ENCODE results near the gene ATP2B2.

DNA sequence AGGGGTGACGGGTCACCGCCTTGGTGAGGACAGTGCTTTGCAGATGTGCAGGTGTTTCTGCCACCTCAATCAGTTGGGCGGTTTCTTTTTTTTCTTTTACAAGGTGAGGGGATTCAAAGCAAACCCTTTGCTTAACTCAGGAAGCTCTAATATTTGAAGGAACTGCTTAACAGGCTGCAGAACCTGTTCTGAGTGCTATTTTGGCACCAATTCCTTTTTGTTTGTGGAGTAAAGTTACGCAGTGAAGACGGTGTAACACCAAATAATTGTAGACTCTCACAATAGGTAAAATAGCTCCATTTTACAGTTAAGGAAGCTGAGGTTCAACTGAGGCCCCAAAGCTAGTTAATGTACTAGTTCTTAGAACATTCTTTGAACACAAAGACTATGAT lies 219.3 kb downstream of the ATP2B2 start:
- TF ChIP-seq, protein P1, sequence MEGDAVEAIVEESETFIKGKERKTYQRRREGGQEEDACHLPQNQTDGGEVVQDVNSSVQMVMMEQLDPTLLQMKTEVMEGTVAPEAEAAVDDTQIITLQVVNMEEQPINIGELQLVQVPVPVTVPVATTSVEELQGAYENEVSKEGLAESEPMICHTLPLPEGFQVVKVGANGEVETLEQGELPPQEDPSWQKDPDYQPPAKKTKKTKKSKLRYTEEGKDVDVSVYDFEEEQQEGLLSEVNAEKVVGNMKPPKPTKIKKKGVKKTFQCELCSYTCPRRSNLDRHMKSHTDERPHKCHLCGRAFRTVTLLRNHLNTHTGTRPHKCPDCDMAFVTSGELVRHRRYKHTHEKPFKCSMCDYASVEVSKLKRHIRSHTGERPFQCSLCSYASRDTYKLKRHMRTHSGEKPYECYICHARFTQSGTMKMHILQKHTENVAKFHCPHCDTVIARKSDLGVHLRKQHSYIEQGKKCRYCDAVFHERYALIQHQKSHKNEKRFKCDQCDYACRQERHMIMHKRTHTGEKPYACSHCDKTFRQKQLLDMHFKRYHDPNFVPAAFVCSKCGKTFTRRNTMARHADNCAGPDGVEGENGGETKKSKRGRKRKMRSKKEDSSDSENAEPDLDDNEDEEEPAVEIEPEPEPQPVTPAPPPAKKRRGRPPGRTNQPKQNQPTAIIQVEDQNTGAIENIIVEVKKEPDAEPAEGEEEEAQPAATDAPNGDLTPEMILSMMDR (IDR thresholded peaks at IDR 0.05) = no peak
- TF ChIP-seq POLR2A (IDR thresholded peaks at IDR 0.05) = no peak

Measured in thyroid gland (tissue), 4 donors.